Measurements from ENCODE around the gene C5orf22. TPM values are rescaled to one million over a fixed set of nuclear protein-coding genes. Genes with fewer than 3 reads are reported as not detected.

The C5orf22 gene
- total RNA-seq, 1 experiment from 2014 or later, result 40.6 TPM

- Mint-ChIP-seq H3K4me3 (no peak overlapping the region), H3K27ac (no peak overlapping the region), H3K4me1 (no peaks in the 10 kb centered on the region), H3K36me3 (no peaks in the 10 kb centered on the region), H3K27me3 (ENCODE audit: low read depth) (no peaks in the 10 kb centered on the region), H3K9me3 (no peaks in the 10 kb centered on the region)
- DNase-seq (ENCODE audit: low spot score) (no peak), ATAC-seq (no peak)
- CTCF ChIA-PET, result interaction anchor here (0.8 kb wide), 1 partner anchor 34 kb away, joined by 4 read pairs; no protein-coding TSS in a partner anchor
- no peak for TF ChIP-seq PRDM15 (CRISPR knock-in tag; IDR thresholded peaks at IDR 0.05)
- TF ChIP-seq CDX4 (CRISPR knock-in tag; IDR thresholded peaks at IDR 0.05; ENCODE audit: borderline replicate concordance), result no peak
- TF ChIP-seq ZNF317 (CRISPR knock-in tag; IDR thresholded peaks at IDR 0.05; ENCODE audit: borderline replicate concordance, low read depth), result no peak
- no peak for TF ChIP-seq GABPB1 (CRISPR knock-in tag; IDR thresholded peaks at IDR 0.05)
- TF ChIP-seq FOXP4 (CRISPR knock-in tag; IDR thresholded peaks at IDR 0.05), result no peak
- TF ChIP-seq TP53 (CRISPR knock-in tag; IDR thresholded peaks at IDR 0.05), result no peak
- TF ChIP-seq USF1 (CRISPR knock-in tag; IDR thresholded peaks at IDR 0.05), result no peak
- no peak for TF ChIP-seq SOX15 (CRISPR knock-in tag; IDR thresholded peaks at IDR 0.05)
- no peak for TF ChIP-seq ZNF532 (CRISPR knock-in tag; IDR thresholded peaks at IDR 0.05; ENCODE audit: borderline replicate concordance)
- no peak for TF ChIP-seq ZNF219 (CRISPR knock-in tag; IDR thresholded peaks at IDR 0.05; ENCODE audit: borderline replicate concordance)
- no peak for TF ChIP-seq ZNF396 (CRISPR knock-in tag; IDR thresholded peaks at IDR 0.05; ENCODE audit: borderline replicate concordance)
- no peak for TF ChIP-seq SP1 (CRISPR knock-in tag; conservative IDR thresholded peaks at IDR 0.05)
- no peak for TF ChIP-seq OVOL2 (CRISPR knock-in tag; IDR thresholded peaks at IDR 0.05; ENCODE audit: borderline replicate concordance)
- TF ChIP-seq SMAD3 (CRISPR knock-in tag; IDR thresholded peaks at IDR 0.05; ENCODE audit: borderline replicate concordance), result no peak
- POLR2A ChIA-PET, result interaction anchor here (0.6 kb wide), 1 partner anchor 251 kb away, joined by 3 read pairs; no protein-coding TSS in a partner anchor
These were observed 72.5 kb downstream of the C5orf22 start for GRCh38 chr5:31604644-31605043.

Other genes with a start within 250 kb of the C5orf22 start
- 102 to 125 TPM (median 110 TPM) in 3 replicates for gene DROSHA, start 208 bp upstream of the C5orf22 start, total RNA-seq (2021)
- gene PDZD2, start 106.8 kb downstream of the C5orf22 start, total RNA-seq (2021), result 7.1 to 11.4 TPM (median 7.5 TPM) in 3 replicates